Loucy (cell line): Measurements from ENCODE around the gene PDIA4.

ENCODE experiments used
- H2AFZ ChIP-seq: fragments of 200-600 bp; sonication (generic); 2 replicates; pipeline ENCODE4 v1.6.0; 2016; ENCODE audit warnings: antibody characterized with exemption, mild to moderate bottlenecking, low read length, moderate library complexity
- H3F3A ChIP-seq: fragments of 200-600 bp; 2 replicates; pipeline ENCODE4 v1.6.0; 2016; ENCODE audit warnings: antibody characterized with exemption, low read depth, mild to moderate bottlenecking
- H3K27me3 ChIP-seq: fragments of 200-600 bp; sonication (generic); 2 replicates; pipeline ENCODE4 v1.6.1; 2014; ENCODE audit warnings: low read length, mild to moderate bottlenecking; ENCODE audit not compliant: insufficient read depth, poor library complexity, severe bottlenecking
- H3K36me3 ChIP-seq: fragments of 200-600 bp; sonication (generic); 2 replicates; pipeline ENCODE4 v1.6.1; 2016; ENCODE audit warnings: low read length; ENCODE audit not compliant: insufficient read depth
- H3K4me1 ChIP-seq: fragments of 200-600 bp; sonication (generic); 2 replicates; pipeline ENCODE4 v1.5.1; 2014; ENCODE audit warnings: low read length, mild to moderate bottlenecking; ENCODE audit not compliant: insufficient read depth, poor library complexity, severe bottlenecking
- H3K4me2 ChIP-seq: fragments of 200-600 bp; sonication (generic); 2 replicates; pipeline ENCODE4 v1.6.0; 2014; ENCODE audit warnings: antibody characterized with exemption, low read length, low read depth, mild to moderate bottlenecking; ENCODE audit not compliant: poor library complexity, severe bottlenecking
- H3K4me3 ChIP-seq: fragments of 200-600 bp; sonication (generic); 2 replicates; pipeline ENCODE4 v1.5.1; 2014; ENCODE audit warnings: low read length, mild to moderate bottlenecking, mixed read lengths; ENCODE audit not compliant: poor library complexity, severe bottlenecking
- H3K79me2 ChIP-seq: fragments of 200-600 bp; sonication (generic); 2 replicates; pipeline ENCODE4 v1.6.1; 2014; ENCODE audit warnings: low read length; ENCODE audit not compliant: insufficient read depth
- H3K9ac ChIP-seq: fragments of 200-600 bp; sonication (generic); 2 replicates; pipeline ENCODE4 v1.6.0; 2014; ENCODE audit warnings: mild to moderate bottlenecking, low read depth, low read length, moderate library complexity; ENCODE audit not compliant: poor library complexity, severe bottlenecking
- H3K9me2 ChIP-seq: fragments of 200-600 bp; sonication (generic); replicated peaks from 2 replicates; pipeline ENCODE4 v1.6.1; 2016; ENCODE audit warnings: low read depth, low read length, mixed read lengths
- H3K9me3 ChIP-seq: fragments of 200-600 bp; sonication (generic); 2 replicates; pipeline ENCODE4 v1.6.1; 2014; ENCODE audit warnings: mild to moderate bottlenecking, antibody characterized with exemption, low read length, low read depth; ENCODE audit not compliant: insufficient read depth
- H4K20me1 ChIP-seq: fragments of 200-600 bp; sonication (generic); 2 replicates; pipeline ENCODE4 v1.6.0; 2014; ENCODE audit warnings: antibody characterized with exemption, low read length, mild to moderate bottlenecking; ENCODE audit not compliant: insufficient read depth, poor library complexity, severe bottlenecking
- EZH2phosphoT487 ChIP-seq: fragments of 200-600 bp; IDR thresholded peaks from 2 replicates; pipeline ENCODE4 v1.6.1; 2018; ENCODE audit warnings: antibody characterized with exemption, mild to moderate bottlenecking, moderate library complexity, borderline replicate concordance
- TF ChIP-seq, protein P1 (sequence below): fragments of 200-600 bp; sonication (generic); conservative IDR thresholded peaks from 2 replicates; pipeline ENCODE4 v1.5.1; 2014; ENCODE audit warnings: mild to moderate bottlenecking, antibody characterized with exemption, low read length

PDIA4 gene

DNA sequence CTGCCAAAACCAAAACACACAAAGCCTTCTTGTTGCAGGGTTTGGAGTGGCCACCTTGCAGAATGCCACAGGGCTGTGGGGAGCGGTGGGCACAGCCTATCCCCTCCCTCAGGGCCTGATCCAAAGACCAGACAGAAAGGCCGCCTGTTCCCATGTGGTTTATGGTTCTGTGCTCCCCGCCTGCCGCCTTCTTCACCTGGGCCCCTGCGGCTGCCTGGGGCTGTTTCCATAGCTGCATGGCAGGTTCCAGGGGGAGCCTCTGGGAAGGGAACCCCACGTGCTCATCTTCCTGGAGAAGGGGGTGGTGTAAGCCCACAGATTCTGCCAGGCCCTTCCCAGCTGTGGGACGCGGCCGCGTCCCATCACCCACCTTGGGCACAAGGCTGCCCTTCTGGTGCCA, 73.5 kb downstream of the PDIA4 start:
- no peaks in the 10 kb centered on the region for H3K4me1 ChIP-seq
- H3K36me3 ChIP-seq: no peaks in the 10 kb centered on the region
- H3K9me3 ChIP-seq: no peaks in the 10 kb centered on the region
- no peaks in the 10 kb centered on the region for H3K9me2 ChIP-seq
- TF ChIP-seq, protein P1, sequence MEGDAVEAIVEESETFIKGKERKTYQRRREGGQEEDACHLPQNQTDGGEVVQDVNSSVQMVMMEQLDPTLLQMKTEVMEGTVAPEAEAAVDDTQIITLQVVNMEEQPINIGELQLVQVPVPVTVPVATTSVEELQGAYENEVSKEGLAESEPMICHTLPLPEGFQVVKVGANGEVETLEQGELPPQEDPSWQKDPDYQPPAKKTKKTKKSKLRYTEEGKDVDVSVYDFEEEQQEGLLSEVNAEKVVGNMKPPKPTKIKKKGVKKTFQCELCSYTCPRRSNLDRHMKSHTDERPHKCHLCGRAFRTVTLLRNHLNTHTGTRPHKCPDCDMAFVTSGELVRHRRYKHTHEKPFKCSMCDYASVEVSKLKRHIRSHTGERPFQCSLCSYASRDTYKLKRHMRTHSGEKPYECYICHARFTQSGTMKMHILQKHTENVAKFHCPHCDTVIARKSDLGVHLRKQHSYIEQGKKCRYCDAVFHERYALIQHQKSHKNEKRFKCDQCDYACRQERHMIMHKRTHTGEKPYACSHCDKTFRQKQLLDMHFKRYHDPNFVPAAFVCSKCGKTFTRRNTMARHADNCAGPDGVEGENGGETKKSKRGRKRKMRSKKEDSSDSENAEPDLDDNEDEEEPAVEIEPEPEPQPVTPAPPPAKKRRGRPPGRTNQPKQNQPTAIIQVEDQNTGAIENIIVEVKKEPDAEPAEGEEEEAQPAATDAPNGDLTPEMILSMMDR: no peak
- no peak for TF ChIP-seq EZH2phosphoT487
- H3K79me2 ChIP-seq: no peaks in the 10 kb centered on the region
- no peaks in the 10 kb centered on the region for H3K27me3 ChIP-seq
- no peak overlapping the region for H3K4me3 ChIP-seq
- no peak overlapping the region for H2AFZ ChIP-seq
- H3F3A ChIP-seq: no peaks in the 10 kb centered on the region
- no peaks in the 10 kb centered on the region for H4K20me1 ChIP-seq
- H3K4me2 ChIP-seq: no peak overlapping the region
- no peak overlapping the region for H3K9ac ChIP-seq

DNA sequence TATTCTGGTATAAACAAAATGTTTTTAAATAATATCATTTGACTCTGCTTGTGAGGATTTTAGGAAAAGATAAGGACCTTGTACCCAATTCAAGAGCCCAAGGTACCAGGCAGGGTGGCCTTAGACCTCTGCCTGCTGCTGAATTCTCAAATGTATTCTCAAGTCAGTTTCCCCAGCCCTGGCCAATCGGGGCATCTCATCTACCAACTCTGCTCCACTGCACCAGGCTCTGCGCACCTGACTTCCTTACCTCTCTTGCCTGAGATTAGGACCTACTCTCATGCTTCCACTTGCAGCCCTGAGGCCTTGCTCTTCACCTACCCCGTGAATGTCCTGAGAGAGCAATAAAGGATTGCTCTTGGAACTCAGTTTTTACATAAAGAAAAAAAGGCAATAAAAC, 74.6 kb downstream of the PDIA4 start:
- Histone ChIP-seq H3K79me2 (no peaks in the 10 kb centered on the region), H3K27me3 (no peaks in the 10 kb centered on the region), H3K4me3 (no peak overlapping the region), H3K9me2 (no peaks in the 10 kb centered on the region), H3K36me3 (no peaks in the 10 kb centered on the region), H3K9ac (no peak overlapping the region), H3F3A (no peaks in the 10 kb centered on the region), H3K4me2 (no peak overlapping the region), H3K9me3 (no peaks in the 10 kb centered on the region), H2AFZ (no peak overlapping the region), H3K4me1 (no peaks in the 10 kb centered on the region), H4K20me1 (no peaks in the 10 kb centered on the region)
- TF ChIP-seq EZH2phosphoT487: no peak
- TF ChIP-seq, protein P1: no peak
